Activated B cell treated with CpG ODN at 0.5 μM for 24 hours (primary cell): ENCODE data around the gene NAPG. TPM values are rescaled to one million over a fixed set of nuclear protein-coding genes. Genes with fewer than 3 reads are reported as not detected.
"Not testable (repeated sequence)": the region's sequence is repeated elsewhere in the genome, so short reads cannot be mapped to it uniquely, and the experiment has no call there.

Experiments
- ATAC-seq: fragments of 200-7000 bp; cut with Tn5 transposase; one replicate; pipeline ENCODE4 v1.10.0; 2021; ENCODE audit warnings: low read depth, mild to moderate bottlenecking, moderate library complexity
- CTCF ChIA-PET: fragments of 350-600 bp; sonication (Branson Sonifier 250); formaldehyde crosslinking; loops from one replicate; lab custom pipeline; 2021; ENCODE audit warnings: antibody characterized with exemption; lab: Charles Lee
- POLR2A ChIA-PET: fragments of 350-600 bp; sonication (Branson Sonifier 250); formaldehyde crosslinking; loops from one replicate; lab custom pipeline; 2021; ENCODE audit warnings: antibody characterized with exemption; lab: Charles Lee
- DNase-seq: peaks from one replicate; pipeline ENCODE4 v3.0.0; 2022
- H3K27ac Mint-ChIP-seq: one replicate; pipeline ENCODE4 v1.8.0; 2020; ENCODE audit warnings: mixed read lengths
- H3K27me3 Mint-ChIP-seq: one replicate; pipeline ENCODE4 v1.8.0; 2021; ENCODE audit warnings: mixed read lengths
- H3K36me3 Mint-ChIP-seq: one replicate; pipeline ENCODE4 v1.8.0; 2021; ENCODE audit warnings: low read depth, mixed read lengths
- H3K4me1 Mint-ChIP-seq: one replicate; pipeline ENCODE4 v1.8.0; 2021; ENCODE audit warnings: mixed read lengths
- H3K4me3 Mint-ChIP-seq: one replicate; pipeline ENCODE4 v1.8.0; 2020; ENCODE audit warnings: mild to moderate bottlenecking, mixed read lengths
- H3K9me3 Mint-ChIP-seq: one replicate; pipeline ENCODE4 v1.8.0; 2020; ENCODE audit warnings: mixed read lengths
- intact Hi-C: fragments of 100-400 bp; cut with micrococcal nuclease; formaldehyde crosslinking; loops from one replicate; pipeline ENCODE4 v1.15.1; 2024
- total RNA-seq: library from RNA; stranded (reverse); gene quantifications from 2 replicates; pipeline ENCODE4 v1.2.3, GENCODE V29; 2022

Gene NAPG
- total RNA-seq, 1 donor from 2014 or later: 33.3 TPM

GRCh38 chr18:10600701-10601100 is 74.9 kb downstream of the NAPG start:
- H3K4me3 Mint-ChIP-seq, CTCF ChIA-PET, DNase-seq, POLR2A ChIA-PET, ATAC-seq, H3K27ac Mint-ChIP-seq, H3K27me3 Mint-ChIP-seq, H3K4me1 Mint-ChIP-seq, intact Hi-C loops, H3K36me3 Mint-ChIP-seq: not testable (repeated sequence)
- H3K9me3 Mint-ChIP-seq: peaks cover 20% of the 10 kb centered on the region

Other genes starting within 250 kb of the NAPG start
- gene APCDD1, start 71.4 kb upstream of the NAPG start, total RNA-seq: 0.15 and 0.38 TPM in 2 replicates